ENCODE data around the gene MMP24OS.

The MMP24OS gene

GRCh38 chr20:35251613-35251940 is 26.3 kb downstream of the MMP24OS start:
- no peak for ATAC-seq
- DNase-seq: no peak

GRCh38 chr20:35248641-35249475 is 29.1 kb downstream of the MMP24OS start:
- ATAC-seq: no peak
- no peak for DNase-seq

- DNase-seq (no peak), ATAC-seq (no peak)
Measured at GRCh38 chr20:35246723-35247122, 31.2 kb downstream of the MMP24OS start.

GRCh38 chr20:35243986-35244385 is 33.9 kb downstream of the MMP24OS start:
- ATAC-seq (no peak), DNase-seq (no peak)

GRCh38 chr20:35243317-35243716 is 34.6 kb downstream of the MMP24OS start:
- ATAC-seq (no peak), DNase-seq (no peak)

- ATAC-seq (no peak), DNase-seq (no peak)
Measured at GRCh38 chr20:35240811-35241293, 37.1 kb downstream of the MMP24OS start.

- DNase-seq (no peak), ATAC-seq (no peak)
Measured at GRCh38 chr20:35240083-35240810, 37.7 kb downstream of the MMP24OS start.

GRCh38 chr20:35238735-35239134 is 39.2 kb downstream of the MMP24OS start:
- no peak for ATAC-seq

GRCh38 chr20:35238170-35238569 is 39.8 kb downstream of the MMP24OS start:
- ATAC-seq: no peak

More at GRCh38 chr20:35238735-35239134, 39.2 kb downstream of the MMP24OS start:
- DNase-seq: no peak

GRCh38 chr20:35237486-35237885 is 40.4 kb downstream of the MMP24OS start:
- ATAC-seq (no peak), DNase-seq (no peak)

More at GRCh38 chr20:35238170-35238569, 39.8 kb downstream of the MMP24OS start:
- no peak for DNase-seq

- no peak for ATAC-seq
- no peak for DNase-seq
Measured at GRCh38 chr20:35235881-35236280, 42.0 kb downstream of the MMP24OS start.

- DNase-seq: no peak
- no peak for ATAC-seq
Measured at GRCh38 chr20:35232575-35232974, 45.3 kb downstream of the MMP24OS start.

- ATAC-seq (peak; percentile 59), DNase-seq (peak; percentile 69)
Measured at GRCh38 chr20:35226884-35227681, 50.8 kb downstream of the MMP24OS start.
